GM21526 (cell line): Measurements from ENCODE around the gene LIN7A.
"Not testable (repeated sequence)": the region's sequence is repeated elsewhere in the genome, so short reads cannot be mapped to it uniquely, and the experiment has no call there.

Experiments used
- ATAC-seq: cut with Tn5 transposase; IDR thresholded peaks from one replicate; pipeline ENCODE4 v1.9.1; 2021; ENCODE audit warnings: moderate library complexity; ENCODE audit not compliant: unreplicated experiment, low FRiP score

The LIN7A gene

DNA sequence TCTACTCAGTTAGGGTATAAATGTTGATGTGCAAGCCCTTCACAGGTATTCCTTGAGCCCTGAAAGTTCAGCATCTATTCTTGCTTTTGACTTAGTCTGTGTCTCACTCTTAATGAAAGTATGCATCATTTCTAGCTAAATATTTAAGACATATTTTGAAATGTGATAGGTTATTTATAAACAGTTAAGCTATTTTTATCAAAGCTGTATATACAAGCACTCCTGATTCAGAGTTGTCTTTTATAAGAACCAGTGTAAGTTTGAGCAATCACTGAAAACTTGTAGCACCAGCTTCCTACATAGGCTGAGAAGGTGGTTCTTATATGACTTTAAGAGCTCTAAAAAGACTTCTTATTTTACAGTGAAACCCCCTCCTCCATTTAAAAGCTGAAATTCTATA is 122.4 kb downstream of the LIN7A start:
- peak; percentile 35 for ATAC-seq

DNA sequence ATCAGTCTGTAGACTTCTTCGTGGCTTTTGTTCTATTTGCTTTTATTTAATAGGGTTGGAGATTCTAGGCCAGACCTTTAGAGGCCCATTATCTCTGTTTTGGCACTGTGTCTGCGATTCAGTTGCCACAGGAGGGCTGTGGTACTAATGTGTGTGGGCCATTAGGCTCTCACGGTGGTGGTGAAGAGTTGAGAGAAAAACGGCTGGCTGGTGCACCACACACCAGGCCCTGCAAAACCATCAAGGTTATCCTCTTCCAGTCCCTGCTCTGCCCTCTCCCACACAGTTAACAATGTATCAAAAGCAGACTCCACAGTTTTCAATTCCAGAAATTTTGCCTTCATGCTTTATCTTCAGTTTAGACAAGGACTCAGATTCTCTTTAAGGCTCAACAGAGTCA is 123.3 kb downstream of the LIN7A start:
- peak; percentile 15 for ATAC-seq

DNA sequence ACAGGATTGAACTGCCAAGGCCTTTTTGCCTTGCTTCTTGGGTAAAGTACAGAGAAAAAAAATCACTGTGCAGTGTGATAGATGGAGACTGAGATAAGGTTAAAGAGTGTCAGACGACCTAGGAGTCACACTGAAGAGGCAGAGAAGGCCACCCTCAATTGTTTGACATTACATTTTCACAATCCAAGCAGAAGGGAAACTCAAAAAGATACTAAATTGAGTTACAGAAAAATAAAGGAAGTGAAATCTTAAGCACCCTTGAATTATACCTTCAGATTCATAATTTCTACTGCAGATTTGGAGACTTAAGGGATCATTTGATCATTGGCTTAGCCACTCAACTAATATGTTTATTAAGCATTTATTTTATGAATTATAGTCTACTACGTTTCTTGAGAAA is 123.9 kb downstream of the LIN7A start:
- no peak for ATAC-seq

DNA sequence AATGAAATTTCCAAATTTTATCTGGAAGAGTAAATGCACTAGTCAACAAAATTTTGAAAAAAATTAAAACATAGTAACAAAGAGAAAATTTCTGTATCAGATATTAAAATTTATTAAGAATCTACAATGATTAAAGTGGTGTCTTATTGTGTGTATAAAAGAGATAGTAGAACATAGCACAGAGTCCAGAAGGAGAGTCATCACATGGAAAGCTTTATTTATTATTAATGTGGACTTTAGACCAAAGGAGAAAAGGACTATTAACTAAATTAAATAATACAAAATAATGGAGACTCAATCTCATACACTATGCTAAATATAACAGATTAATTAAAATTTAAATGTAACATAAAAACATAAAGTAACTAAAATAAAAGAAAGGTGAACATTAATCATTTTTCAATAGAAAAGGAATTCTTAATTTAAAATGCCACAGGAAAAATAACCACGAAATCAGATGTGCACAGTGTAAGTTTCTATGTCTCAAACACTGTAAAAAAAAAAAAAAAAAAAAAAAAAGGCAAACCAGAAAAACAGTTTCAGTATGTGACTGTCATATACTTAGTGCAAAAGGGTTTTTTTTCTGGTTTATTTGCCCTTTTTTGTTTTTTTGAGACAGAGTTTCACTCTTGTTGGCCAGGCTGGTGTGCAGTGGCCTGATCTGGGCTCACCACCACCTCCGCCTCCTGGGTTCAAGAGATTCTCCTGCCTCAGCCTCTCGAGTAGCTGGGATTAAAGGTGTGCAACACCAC is 125.6 kb downstream of the LIN7A start:
- no peak for ATAC-seq

DNA sequence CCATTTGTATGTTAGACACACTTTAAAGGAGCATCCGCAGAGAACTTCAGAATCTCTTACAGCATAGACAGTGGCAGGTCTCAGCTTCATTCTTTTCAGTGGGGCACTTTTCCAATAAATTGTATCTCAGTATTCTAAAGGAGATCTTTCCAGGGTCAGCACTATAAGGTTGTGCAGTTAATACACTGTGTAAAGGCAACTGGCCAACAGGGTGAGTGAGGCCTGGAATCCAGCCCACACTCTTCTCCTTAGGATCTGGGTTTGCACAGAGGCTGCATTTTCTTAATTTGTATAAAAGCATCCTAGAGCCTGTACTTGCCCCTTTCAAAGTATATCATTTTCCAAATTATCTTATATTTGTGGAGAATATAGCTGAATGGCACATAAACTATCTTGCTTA is 126.9 kb downstream of the LIN7A start:
- ATAC-seq = no peak

DNA sequence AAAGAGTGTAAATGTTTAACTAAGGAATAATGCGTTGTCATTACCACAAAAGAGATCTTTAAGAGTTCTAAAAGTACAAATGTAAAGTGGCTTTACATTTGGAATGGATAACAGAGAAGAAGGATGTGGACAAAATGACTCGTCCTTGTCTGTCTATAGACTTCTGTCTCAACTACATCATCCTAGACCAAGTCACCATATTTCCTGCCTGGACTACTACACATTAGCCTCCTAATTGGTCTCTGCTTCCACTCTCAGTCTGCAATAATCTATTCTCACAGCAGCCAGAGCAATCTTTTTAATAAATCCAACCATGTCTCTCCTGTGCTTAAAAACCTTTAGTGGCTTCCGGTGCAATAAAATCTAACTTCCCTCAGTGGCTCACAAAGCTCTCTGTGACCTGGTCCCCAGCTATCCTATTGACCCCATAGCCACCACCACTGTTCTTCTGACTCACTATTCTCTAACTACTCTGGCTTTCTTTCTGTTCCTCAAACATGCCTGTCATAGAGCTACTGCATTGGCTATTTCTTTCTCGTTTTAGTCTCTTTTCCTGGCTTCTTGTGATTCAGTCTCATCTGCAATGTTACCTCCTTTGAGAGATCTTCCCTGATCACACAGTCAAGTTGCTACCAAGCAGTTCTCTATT is 130.0 kb downstream of the LIN7A start:
- peak; percentile 88 for ATAC-seq

DNA sequence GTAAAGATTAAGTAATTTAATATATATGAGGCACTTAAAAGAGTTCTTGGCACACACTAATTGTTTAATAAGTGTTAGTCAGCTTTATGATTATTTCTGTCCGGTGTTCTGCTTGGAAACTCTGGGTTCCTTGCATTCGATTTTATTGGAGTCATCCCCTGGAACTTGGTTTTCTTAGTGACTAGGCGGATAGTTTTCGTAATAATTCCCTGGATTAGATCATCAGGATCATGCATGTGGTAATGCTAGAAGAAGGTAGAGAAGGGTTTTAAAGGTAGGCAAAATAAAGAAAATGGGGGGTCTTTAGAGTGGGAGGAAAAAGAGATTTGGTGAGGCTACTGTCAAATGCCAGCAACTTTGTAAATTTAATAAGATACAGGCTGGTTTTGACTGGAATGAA is 132.6 kb downstream of the LIN7A start:
- no peak for ATAC-seq

DNA sequence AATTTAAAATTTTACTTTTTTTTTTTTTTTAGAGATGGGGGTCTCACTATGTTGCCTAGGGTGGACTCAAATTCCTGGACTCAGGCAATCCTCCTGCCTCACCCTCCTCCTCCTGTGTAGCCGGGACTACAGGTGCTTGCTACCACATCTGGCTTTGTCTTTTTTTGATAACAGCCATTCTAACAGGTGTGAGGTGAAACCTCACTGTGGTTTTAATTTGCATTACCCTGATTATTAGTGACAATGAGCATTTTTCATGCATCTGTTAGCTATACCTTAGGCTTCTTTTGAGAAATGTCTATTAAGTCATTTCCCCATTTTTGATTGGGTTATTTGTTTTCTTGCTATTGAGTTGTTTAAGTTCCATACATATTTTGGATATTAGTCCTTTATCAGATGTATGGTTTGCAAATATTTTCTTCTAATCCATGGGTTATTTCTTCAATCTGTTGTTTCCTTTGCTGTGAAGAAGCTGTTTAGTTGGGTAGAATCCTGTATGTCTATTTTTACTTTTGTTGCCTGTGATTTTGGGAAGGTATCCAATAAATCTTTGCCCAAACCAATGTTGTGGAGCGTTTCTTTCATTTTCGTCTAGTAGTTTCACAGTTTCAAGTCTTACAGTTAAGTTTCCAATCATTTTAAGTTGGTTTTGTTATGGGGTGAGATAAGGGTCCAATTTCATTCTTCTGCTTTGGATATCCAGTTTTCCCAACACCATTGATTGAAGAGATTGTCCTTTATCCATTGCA is 134.9 kb downstream of the LIN7A start:
- ATAC-seq = peak; percentile 92

DNA sequence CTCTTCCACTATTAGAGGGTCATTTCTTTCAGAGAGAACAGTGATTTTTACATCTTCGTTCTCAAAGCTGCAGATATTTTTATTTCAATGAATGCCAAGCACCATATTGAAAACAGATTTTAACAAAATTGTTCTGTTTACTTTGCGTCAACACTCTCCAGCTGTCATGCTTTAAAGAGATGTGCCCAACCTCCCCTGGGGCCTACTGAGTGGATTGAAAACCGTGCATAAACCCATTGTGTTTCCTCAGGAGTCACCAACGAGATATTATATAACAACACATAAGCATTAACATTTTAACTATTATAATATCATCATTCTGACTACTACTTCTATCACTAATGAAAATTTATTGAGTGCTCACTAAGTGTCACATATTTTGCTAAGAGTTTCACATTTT is 139.5 kb downstream of the LIN7A start:
- ATAC-seq = no peak

DNA sequence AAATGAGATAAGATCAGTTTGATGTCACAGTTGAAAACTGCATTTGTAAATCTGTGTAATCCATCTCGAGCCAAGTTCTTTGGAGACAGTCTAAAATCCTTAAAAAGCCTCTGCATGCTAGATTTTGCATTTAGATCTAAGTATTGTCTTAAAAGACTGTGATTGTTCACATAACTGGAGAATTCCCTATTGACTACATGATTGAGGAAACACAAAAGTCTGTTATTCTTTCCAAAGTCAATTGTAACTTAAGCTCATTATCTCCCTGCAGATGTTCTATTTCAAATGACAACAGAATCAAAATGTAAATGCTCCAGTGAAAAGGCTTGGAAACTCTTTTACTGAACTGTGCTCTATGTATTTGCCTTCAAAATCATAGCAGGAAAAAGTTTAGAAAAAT is 143.2 kb downstream of the LIN7A start:
- ATAC-seq = no peak

DNA sequence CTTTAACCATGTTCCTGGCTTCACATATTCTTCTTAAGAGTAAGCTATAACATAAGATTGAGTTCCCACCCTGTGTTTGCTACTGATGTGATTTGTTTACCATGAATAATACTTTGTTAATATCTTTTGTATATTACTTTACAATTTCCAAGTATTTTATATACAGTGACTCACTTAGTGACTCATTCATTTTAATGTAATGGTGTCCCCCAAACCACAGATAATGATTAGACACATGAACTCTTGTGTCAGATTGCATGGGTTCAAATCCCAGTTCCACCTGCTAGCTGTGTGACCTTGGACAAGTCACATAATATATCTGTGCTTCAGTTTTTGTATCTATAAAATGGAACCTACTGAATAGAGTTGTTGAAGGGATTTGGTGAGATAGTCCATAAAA is 144.9 kb downstream of the LIN7A start:
- no peak for ATAC-seq

DNA sequence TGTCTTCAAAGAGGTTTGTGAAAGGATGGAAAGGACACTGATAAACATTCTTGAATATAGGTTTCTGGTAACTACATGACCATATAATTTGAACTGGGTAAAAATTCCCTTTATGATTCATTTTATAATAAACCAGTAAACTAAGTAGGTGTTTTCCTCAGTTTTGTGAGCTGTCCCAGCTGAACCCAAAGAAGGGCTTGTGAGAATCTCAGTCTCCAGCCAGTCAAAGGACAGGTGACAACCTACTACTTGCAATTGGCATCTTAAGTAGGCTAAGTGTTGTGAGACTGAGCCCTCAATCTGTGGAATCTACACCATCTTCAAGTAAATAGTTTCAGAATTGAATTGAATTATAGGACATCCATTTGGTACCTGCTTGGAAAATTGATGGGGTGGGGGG is 145.9 kb downstream of the LIN7A start:
- no peak for ATAC-seq

DNA sequence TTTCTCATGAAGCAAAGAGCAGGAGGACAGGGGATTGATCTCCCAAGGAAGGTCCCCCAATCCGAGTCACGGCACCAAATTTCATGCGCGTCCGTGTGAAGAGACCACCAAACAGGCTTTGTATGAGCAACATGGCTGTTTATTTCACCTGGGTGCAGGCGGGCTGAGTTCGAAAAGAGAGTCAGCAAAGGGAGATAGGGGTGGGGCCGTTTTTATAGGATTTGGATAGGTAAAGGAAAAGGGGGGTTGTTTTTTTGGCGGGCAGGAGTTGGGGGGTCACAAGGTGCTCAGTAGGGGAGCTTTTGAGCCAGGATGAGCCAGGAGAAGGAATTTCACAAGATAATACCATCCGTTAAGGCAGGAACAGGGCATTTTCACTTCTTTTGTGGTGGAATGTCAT is 149.3 kb downstream of the LIN7A start:
- not testable (repeated sequence) for ATAC-seq

DNA sequence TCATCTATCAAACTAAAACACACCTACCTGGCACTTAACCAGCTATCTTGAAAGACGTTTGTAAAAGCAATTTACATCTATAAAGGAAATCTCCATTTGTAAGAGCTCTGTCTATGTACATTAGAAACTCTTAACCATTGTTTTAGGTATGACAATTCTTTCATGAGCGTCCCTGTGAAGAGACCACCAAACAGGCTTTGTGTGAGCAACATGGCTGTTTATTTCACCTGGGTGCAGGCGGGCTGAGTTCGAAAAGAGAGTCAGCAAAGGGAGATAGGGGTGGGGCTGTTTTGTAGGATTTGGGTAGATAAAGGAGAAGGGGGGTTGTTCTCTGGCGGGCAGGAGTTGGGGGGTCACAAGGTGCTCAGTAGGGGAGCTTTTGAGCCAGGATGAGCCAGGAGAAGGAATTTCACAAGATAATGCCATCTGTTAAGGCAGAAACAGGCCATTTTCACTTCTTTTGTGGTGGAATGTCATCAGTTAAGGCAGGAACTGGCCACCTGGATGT is 154.7 kb downstream of the LIN7A start:
- ATAC-seq = not testable (repeated sequence)

DNA sequence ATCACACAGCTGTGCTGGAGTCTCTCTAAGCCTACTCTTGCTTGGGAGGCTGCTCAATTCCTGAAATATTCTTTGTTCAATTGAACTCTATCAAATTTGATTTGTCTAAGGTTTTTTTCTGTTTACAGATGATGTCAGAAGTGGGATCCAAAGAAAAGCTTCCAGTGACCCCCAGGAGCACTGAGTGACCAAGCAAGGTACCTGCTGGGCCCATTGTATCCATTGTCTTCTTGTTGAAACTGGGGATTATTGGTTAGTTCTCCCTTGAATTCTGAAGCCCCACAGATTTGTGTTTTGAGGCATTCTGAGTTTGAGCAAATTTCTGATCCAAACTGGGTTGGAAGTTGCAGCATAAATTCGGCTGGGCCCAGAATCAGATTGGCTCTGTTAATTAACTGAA is 156.4 kb downstream of the LIN7A start:
- ATAC-seq = no peak

DNA sequence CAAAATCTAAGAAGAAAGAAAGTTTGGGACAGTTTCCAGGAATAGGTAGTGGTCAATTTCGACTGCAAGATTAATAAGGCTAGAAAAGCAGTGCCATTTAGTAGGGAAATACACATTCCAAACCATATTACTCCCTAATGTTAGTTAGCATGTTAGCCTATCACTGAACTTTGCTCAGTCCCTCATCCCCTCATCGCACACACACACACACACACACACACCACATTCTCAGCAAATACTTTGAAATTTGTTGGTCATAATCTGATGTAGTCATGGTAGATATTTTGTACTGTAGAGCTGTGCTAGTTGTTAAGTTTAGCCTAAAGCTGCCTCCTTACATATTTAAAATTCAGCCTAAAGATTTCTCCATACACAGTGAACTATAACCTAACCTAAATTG is 157.0 kb downstream of the LIN7A start:
- no peak for ATAC-seq

DNA sequence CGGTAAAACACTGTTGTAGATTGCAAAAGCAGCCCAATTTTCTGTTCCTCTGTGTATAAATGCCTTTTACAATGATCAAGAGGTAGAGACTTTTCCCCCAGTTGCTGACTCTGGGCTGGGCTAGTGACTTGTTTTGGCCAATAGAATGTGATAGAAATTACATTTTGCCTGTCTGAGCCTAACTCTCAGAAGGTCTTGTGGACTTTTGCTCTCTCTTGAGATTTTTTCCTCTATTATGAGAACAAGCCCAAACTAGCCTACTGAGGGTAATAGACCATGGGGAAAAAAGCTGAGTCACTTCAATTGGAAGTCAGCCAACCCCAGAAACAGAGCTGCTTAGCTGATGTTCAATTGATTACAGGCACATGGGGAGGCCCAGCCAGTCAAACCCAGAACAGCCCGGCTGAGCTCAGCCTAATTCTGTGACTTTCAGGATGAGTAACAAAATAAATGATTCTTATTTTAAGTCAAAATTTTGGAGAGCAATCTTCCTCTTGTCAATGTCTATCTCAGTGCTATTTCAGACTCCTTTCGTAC is 159.7 kb downstream of the LIN7A start:
- peak; percentile 98 for ATAC-seq

DNA sequence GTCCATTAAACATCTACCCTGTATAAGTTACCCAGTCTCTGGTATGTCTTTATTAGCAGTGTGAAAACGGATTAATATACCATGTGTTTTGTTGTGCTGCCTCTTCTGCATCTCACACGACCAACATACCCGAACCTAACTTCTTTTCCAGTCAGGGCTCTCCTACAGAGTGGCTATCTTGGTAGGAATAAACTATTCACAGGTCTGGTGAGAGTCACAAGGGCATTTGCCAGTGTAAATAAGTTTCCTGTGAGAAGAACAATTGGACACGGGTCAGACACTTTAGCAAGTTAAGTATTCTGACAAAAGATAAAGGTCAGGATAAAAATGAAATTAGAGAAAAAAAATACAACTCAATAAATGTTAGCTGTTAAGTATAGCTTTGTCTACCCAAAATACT is 160.1 kb downstream of the LIN7A start:
- no peak for ATAC-seq

DNA sequence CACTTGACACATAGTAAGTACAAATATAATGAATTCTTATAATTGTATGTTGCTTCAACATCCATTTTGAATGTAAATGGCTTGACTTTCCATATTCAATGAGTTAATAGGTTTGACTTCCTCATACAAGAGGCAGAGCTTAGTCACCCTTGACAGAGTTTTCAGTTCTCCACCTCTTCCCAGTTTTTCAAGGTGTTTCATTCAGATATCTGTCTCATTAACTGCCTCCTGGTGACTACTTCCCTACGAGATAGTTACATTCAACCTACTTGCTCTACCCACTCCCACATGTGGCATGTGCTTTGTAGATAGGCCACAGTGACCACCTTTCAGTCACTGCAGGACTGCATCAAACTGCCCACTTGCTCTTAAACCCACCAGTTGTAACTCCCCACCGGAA is 161.0 kb downstream of the LIN7A start:
- no peak for ATAC-seq

DNA sequence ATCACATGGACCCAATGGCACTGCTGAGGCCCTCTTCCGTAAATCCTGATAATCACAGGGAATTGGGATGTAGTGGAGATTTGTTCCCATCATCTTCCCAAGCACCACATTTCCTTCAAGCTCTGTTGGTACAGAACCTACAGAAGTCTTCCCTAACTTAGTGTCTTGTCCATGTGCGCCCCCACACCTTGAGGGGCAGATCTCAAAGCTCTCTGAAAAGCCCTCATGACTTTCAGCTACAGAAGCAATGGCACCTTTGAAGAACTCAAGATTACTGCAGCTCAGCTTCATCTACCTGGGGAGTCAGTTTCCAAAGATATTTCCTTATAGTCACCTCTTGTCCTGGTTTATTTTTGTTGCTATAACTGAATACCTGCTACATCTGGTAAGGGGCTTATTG is 166.8 kb downstream of the LIN7A start:
- no peak for ATAC-seq

DNA sequence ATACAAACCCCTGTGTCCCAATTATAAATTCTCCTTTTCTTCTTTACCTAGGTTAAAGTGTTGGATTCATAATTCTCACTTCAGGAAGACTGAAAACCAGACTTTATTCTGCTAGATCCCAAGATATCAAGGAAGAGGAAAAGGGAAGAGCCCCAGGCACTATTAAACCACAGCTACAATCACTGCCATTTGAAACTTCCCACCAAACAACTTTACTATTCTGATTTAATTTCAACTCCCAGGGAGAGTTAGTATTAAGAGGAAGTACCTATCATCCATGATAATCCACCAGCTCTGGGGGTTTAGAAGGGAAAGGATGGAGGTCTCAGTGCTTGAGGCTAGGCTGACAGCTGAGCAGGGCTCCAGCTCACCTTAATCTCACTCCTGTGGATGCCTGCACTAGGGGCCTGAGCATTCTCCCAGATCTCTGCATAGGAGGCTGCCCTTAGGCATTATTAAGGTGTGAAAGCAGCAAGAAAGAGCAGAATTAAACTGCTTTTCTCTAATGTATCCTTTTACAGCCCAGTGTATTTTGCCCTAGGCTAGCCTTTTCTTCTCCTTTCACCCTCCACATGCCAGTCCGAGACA is 168.1 kb downstream of the LIN7A start:
- no peak for ATAC-seq
